HS-5 (cell line): ENCODE results near the gene MAGEF1.

ENCODE experiments used
- DNase-seq: peaks from one replicate; pipeline ENCODE4 v3.0.0-alpha.2; 2012; ENCODE audit warnings: low read depth

The MAGEF1 gene

DNA sequence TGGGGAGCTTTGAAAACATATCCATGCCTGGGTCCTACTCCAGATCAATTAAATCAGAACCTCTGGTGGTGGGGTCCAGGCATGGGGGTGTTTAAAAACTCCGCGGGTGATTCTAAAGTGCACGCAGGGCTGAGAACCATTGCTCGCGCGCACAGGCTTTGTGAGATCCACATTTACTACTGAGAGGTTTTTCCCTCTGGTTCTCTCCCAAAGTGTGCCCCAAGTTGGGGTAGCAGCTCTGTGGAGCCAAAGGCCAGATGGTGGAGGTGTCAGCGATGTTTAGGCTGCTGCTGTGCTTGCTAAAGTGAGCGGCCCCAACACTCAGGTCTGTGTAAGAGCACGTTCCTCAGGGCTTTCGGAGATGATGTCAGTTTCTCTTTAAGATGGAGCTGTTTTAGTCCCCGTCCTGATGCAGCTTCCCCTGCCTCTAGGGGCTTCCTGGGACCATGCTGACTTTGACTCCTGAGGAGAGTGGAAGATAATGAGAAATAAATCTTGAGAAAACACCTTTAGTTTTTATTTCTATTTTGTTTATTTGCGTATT lies 13.4 kb upstream of the MAGEF1 start:
- DNase-seq: no peak

DNA sequence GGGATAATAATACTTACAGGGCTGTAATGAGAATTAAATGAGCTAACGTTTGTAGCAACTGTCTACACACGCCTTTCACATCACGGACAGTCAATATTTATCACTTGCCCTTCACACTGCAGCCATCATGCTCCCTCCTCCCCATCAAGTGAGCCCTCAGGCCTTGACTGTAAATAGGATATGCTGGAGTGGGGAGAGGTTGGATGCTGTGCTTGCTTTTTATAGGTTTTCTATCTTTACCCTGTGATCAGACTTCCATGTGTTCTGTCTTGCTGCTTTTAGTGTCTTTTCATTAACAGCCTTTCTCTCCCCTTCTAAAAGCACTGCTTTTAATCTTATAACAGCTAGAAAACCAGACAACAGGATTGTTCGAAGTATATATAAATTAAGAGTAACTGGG lies 12.8 kb upstream of the MAGEF1 start:
- no peak for DNase-seq

DNA sequence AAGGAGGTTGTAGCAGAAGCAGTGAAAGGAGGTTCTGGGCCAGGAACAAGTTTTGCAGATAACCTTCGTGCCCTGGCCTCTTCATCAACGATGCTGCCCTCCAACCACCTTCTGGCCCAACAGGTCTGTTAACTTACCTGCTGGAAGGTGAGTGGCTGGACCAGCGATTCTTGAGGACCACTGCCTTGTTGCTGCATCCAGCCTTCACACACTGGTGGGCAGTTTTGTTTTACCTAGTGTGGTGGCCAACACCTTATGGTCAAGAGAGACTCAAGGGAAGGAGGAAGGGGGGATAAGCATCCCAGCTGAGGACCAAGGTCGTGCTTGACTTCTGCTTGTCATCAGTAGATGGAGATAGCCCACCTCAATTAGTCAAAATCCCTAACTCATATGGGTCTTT lies 7.8 kb upstream of the MAGEF1 start:
- no peak for DNase-seq

DNA sequence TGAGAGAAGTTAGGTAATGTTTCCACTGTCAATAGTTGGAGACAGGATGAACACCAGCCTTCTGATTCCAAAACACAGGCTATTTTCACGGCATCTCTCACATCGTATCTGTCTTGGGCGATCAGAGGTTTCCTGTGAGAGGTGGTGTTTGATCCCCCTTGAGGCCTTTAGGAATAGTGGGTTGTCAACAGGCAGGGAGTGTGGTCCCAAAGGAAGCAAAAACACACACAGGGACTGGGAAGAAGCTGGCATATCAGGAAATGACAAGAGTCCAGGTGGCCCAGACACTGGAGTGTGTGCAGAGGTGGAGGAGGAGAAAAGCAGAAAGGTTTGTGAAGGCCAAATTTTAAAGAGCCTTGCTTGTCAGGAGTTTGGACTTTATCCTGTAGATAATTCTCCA lies 6.6 kb upstream of the MAGEF1 start:
- DNase-seq: no peak

DNA sequence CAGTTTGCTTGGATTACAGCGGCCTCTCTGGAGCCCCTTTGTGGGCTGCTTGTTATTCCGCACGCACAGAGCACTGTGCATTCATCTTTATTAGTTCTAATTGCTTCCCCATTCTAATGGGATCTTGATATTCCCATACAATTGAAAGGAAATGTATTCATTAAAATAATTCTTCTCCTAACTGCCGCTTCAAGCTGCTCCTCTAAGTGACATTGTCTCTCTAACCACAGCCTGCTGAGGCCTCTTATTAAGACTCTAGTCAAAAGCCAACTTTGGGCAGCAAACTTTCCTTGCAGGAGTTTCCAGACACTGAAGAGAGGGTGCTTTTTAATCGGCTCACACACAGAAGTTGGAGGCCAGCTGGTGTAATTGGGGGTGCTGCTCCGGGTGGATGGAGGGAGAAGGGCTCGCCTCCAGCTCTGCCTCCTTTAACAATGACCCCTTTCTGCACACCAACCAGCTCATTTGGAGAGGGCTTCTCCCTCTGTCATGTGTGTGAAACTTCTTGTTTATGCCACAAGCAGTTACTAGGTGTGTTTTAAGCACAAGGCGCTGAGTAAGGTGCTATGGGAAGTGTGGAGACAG lies 5.6 kb upstream of the MAGEF1 start:
- no peak for DNase-seq

DNA sequence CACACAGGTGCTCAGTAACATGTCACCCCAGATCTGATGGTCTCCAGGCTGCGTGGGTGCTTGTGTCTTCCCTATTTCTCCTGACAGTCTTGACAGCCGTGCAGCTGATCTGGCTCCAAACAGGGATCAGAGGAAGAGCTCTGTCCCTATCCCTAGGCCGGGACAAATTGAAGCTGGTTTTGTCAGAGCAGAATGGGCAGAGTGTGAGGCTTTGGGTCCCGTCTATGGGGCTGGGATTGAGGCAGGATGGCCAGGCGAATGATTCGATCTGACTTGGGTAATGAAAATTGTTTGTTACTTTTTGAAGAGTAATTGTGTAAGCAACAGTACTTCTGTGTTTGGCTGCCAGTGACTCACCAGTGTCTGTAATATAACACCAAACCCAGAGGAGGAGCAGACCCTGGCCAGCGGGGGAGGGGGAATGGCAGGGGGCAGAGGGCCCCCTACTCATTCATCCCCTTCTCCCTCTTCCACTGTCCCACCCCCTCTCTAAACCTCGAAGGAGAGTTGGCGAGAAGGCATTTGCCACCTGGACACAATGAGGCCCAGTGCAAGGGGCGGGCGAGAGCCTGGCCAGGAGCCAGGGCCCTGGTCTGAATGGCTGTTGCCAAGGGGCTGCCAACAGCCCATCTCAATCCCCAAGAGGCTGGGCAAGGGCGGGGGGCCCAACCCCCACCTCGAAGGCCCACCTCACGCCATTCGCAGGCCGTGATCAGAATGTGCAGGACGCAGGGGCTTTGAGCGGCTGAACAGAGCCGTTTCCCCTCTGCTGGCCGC lies 4.9 kb upstream of the MAGEF1 start:
- no peak for DNase-seq

DNA sequence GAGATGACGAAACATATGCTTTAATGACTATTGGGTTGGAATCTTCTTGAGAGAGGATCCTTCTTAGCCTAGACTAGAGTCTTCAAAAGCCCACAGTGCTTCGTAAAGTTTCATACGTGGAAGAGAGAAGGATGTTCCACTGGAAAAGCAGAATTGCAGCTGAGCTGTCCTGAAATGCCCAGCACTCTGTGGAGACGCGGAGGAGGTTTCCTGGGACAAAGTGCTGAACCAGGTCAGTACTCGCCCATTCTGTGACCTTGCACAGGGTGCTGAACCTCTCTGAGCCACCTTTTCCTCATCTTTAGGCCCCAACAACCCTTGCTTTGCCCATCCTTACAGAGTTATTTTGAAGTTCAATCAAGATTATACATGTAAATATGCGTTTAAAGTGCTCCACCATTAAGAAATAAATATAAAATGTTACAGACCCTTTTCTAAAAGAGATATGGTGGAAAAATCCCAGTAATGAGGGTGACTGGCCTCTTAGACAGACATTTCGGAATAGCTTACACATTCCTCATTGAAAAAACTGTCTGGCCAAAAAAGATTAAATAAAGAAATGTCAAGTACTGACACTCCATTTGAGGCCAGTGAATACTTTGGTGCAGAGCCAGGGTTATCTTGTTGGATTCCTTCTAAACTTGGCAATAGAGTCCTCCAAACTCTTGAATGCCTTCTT lies 4.2 kb upstream of the MAGEF1 start:
- no peak for DNase-seq

DNA sequence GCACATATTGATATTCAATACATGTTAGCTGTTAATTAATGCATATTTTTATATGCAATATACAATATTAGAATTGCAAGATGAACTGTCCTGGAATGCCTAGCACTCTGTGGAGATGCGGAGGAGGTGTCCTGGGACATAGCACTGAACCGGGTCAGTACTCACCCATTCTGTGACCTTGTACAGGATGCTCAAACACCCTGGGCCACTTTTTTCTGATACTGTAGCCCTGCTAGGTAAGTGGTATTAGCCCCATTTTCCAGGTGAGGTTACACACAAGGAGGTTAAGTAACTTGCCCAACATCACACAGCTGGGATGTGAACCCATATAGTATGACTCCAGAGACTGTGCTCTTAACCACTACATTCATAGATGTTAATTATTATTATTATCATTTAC lies 1.7 kb upstream of the MAGEF1 start:
- no peak for DNase-seq

DNA sequence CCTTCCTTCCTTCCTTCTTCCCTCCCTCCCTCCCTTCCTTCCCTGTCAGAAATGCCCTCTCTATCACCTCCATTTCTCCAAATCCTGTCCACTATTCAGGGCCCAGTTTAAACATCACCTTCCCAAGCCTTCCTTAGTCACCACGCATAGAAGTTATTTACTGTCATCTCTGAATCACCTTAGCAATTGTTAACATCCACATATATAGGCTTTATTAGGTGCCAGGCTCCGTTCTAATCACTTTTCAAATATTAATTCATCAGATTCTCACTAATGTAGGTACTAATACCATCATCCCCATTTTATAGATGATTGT lies 1.1 kb upstream of the MAGEF1 start:
- DNase-seq: no peak

DNA sequence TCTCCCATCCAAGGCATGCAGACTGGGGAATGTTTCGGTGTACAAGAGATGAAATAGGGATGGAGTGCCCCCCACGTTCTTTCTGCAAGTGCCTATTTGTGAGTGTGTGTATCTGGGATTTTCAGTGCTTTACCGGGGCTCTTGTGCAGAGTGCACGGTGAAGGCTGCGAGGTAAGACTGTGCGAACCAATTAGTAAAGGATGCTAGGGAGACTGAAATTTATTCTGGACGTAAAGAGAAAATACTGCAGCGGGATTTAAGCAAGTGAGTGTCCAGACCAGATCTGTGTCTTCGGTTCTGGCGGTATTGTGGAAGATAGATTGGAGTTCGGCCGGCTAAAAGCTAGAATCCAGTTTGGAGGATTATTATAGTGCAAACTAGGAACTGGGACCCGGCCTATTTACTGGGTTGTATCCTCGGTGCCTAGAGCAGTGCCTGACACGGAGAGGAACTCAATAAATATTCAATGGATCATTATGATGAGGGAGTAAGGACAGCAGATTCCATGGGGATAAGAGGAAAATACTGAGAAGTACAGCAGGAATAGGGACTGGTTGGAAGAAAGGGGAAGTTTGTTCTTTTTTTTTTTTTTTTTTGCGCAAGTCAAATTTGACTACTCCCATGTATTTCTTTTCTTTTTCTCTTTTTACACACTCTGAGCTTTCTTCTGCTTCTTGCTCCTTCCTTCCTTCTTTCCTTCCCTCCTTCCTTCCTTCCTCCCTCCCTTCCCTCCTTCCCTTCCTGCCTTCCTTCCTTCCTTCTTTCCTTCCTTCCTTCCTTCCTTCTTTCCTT lies 580 bp upstream of the MAGEF1 start:
- no peak for DNase-seq

DNA sequence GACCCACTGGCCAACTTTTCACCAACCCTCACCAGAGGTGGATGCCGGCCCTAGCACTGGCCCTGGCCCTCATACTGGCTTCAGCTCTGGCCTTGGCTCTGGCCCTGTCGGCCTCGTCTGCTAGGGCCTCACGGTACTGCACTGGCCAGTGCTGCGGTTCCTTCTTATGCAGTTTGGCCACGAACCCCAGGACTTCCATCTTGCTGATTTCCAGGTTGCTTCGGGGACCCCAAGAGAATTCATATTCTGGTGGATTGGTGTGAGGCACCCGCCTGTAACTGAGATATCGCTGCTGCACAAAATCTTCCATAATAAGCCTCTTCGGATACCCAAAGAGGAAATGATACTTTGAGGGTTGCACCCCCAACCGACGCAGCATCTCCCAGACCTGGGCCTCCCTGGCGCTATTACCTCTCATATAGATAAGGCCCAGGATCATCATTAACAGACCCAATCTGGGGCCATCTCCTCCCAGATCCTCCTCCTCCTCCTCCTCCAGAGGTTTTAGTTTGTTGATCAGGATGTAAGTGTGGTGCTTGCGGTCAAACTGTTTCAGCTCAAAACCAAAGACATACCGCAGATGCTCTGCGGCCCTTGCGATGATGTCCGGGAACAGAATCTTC lies 883 bp downstream of the MAGEF1 start:
- DNase-seq: no peak

DNA sequence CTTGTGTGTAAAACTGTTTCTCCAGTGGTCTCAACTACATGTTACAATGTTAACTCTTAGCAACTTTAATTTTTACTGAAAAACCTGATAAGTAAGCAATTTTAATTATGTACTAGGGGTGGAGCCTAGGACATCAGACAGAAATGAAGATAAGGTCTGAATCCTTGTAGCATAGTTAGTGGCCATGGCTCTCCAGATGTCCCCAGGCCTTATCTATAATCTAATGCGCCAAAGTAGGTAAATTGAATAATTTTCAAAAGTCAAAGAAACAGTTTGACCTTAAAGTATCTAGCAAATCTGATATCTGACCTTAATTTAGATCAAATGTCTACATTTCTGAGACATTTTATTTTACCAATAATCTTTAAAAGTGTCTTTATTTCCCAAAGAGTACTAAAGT lies 8.2 kb downstream of the MAGEF1 start:
- DNase-seq: no peak

DNA sequence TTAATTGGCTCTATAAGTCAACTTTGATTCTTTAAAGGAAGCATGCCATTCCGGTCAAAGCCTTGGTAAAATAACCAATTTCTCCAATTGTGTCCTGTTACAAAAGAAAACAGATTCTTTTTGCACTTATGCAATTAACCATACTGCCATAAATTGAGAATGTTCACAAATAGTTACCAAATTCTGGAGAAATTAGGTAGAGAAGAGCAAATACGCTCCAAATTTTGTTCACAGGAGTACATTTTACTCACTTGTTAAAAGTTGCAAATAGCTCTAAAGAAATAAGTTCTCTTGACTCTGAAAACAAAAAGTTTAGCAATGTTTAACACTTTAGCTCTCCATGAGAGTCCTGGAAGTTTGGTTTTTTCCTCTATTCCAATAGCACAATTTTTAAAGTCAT lies 11.1 kb downstream of the MAGEF1 start:
- DNase-seq: no peak

DNA sequence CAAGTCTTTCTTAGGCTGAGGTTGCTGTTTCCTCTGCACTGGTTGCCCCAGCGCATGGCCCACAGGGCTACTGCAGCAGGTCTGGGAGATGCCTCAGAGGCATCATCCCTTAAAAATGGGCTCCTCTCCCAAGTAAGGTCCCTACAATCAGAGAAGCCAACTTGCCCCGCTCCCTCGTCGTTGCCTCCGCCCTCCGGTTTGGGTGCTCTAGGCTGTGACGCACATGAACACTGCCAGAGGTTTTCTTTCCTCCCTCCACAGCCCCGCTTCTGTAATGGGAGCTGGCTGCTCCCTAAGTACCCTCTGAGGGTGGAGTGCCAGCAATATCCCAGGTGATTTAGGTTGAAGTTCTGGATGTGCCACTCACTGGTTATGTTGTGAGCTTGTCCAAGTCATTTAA lies 14.0 kb downstream of the MAGEF1 start:
- DNase-seq: no peak

DNA sequence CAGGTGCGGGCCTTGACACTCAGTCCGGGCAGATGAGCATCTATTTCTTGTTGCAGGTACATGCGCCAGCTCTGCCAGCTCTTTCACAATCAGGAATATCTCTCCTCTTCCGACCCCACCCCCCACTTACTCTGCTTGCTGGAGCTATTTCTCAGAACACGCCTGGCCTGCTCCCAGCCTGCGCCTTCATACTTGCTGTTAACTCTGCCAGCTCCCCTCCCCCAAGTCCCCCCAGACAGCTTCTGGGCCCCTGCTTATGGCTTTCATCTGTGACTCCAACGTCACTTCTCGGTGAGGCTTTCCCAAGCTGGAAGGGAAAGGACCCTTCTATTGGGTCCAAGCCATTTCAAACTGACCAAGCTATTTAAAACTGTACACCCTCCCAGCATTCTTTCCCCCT lies 15.2 kb downstream of the MAGEF1 start:
- DNase-seq: no peak

DNA sequence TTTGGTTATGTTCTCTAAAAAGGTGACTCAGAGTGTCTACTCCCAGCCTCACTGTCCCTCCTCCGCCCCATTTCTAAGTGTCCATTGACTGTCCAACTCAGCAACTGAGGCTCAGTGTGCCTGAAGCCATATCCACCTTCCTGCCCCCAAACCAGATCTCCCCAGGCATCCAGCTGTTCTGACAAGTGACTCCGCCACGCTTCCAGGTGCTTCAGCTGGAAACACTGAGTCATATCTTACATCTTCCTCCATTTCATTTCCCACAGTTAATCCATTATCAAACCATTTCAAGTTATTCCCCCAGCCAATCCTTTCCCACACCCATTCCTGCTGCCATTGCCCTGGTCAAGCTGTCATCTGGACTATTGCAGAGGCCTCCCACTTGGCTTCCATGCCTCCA lies 17.1 kb downstream of the MAGEF1 start:
- no peak for DNase-seq

DNA sequence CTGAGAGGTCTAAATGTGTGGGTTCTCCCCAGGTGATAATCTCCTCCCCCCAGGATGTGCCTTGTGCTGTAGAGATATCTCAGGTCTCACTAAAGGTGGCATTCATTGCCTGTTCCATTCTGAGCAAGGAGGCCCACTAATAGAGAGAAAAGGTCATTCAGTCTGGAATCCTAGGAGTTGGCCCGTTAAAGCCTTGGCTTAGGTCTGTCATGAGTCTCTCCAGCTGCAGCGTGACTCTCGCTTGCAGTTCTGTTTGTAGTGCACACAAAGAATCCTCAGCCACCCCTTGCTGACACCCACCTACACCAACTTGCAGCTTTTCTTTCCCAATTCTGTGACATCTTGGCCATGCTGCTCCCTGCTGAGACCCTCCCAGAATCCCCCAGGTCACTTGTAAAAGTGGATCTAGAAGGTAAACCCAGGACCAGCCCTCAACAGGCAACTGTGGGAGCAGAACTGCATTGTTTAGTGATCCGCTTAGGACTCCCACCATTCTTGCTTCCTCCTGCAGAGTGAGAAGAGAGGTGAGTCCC lies 17.7 kb downstream of the MAGEF1 start:
- DNase-seq: no peak

DNA sequence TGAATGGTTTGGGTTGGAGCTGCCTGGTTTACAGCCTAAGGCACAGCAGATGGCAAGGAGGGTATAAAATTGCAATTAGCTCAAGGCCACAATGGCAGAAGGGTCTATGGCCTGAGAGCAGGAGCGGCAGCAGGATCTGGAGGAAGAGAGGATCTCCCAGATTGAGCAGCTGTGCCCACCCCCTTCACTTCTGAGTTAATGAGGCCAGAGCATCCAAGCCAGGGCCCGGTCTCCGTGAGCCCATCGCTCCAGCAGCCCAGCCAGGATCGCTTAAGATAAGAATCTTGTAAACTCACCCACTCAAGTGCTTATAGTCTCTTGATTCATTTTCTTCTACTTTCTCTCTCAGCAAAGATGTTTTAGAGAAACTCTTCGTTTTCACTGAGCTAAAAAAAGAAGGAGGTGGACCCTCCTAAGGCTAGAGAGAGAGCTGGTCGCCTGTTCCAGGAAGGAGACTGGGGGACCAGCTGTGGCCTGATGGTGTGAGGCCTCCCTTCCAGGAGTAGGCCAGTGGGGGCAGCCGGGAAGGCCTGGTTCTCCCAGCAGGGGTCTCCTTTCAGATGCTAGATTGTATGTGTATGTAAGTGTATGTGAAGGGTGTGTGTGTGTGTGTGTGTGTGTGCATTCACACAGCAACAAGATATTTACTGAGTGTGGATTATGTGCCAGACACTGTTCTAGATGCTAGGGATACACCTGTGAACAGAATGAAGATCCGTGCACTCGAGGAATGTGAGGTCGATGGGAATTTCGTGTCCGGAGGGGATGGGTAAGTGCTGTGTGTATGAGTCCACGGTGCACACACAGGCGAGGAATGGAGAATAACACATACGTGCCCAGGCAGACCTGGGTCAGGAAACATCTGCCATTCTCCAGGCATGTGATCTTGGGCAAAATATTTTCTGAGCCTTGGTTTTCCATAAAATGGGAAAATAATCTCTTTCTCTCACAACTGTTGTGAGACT lies 18.6 kb downstream of the MAGEF1 start:
- DNase-seq: no peak

DNA sequence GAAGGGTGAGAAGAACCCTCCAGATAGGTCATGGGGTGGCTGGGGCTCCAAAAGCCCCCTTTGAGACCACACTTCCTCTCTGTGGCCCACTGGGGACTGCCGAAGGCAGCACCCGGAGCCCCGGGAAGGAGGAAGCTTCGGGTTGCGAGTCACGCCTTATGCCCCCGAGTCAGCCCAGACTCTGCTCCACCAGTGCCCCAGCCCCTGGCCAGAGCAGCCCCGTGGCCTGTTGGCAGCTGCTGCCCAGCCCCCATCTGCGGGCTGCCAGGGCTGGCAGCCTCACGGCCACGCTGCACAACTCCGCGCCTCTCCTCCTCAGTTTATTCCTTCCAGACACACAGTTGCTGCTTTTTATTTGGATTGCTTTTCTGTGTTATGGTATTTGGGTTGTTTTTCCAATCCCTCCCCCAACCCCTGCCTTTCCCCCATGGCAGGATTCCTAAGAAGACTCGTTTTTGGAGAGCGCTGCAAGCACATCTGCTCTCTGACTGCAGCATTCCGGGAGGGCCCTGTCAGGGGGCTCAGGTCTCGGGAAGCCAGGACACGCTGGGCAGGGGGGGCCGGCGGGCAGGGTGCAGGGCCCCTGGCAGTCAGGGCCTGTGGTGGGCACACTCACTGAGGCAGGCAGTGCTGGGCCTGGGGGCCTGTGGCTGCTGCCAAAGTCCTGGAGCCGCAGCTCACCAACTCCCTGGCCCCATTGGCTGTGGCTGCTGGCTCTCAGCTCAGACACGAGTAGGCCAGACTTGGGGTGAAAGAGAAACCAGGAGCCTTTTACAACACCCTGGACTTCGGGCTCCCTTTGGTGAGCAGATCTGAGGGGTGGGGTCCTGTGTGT lies 20.2 kb downstream of the MAGEF1 start:
- no peak for DNase-seq
